ENCODE results near the gene STRIP1.

The STRIP1 gene

GRCh38 chr1:110097507-110098221 is 63.2 kb downstream of the STRIP1 start:
- DNase-seq (ENCODE audit: low read depth) = no peak

- DNase-seq (ENCODE audit: low read depth) = no peak
These were observed 64.0 kb downstream of the STRIP1 start for GRCh38 chr1:110098222-110099026.

- DNase-seq (ENCODE audit: low read depth) = no peak
These were observed 65.9 kb downstream of the STRIP1 start for GRCh38 chr1:110100335-110100734.

- no peak for DNase-seq (ENCODE audit: low read depth)
These were observed 67.7 kb downstream of the STRIP1 start for GRCh38 chr1:110102081-110102480.
